Stimulated activated CD8-positive, alpha-beta memory T cell treated with anti-CD3 and anti-CD28 coated beads, Interleukin-15, amount 100 ng/mL, for 48 hours (primary cell): ENCODE results near the gene HLF.

Source experiments
- DNase-seq, 2 donors: peaks; one replicate each; pipeline ENCODE4 v3.0.0-alpha.2; 2020; ENCODE audit warnings: low read depth in 2 of 2

Gene HLF

GRCh38 chr17:55264645-55265298 lies at the start of gene HLF:
Gene HLF (plus strand): TSS chr17:55264960. CDS start chr17:55265485, 525 bp downstream.
- DNase-seq, result peak; percentile 62 to 64

- no peak for DNase-seq
These were observed 49.0 kb upstream of the HLF start for GRCh38 chr17:55215711-55216110.

- DNase-seq, result no peak
These were observed 47.9 kb upstream of the HLF start for GRCh38 chr17:55216888-55217287.

- DNase-seq, result no peak
These were observed 45.3 kb upstream of the HLF start for GRCh38 chr17:55219459-55219858.

GRCh38 chr17:55219934-55220333 lies 44.8 kb upstream of the HLF start:
- no peak for DNase-seq

GRCh38 chr17:55223524-55223923 lies 41.2 kb upstream of the HLF start:
- DNase-seq, result no peak

GRCh38 chr17:55224746-55225145 lies 40.0 kb upstream of the HLF start:
- DNase-seq, result no peak

GRCh38 chr17:55225237-55225636 lies 39.5 kb upstream of the HLF start:
- no peak for DNase-seq

- no peak for DNase-seq
These were observed 36.0 kb upstream of the HLF start for GRCh38 chr17:55228683-55229192.

- no peak for DNase-seq
These were observed 35.5 kb upstream of the HLF start for GRCh38 chr17:55229276-55229675.

GRCh38 chr17:55230716-55231115 lies 34.0 kb upstream of the HLF start:
- no peak for DNase-seq

GRCh38 chr17:55233840-55234239 lies 30.9 kb upstream of the HLF start:
- DNase-seq, result no peak

- DNase-seq, result no peak
These were observed 28.4 kb upstream of the HLF start for GRCh38 chr17:55236316-55236715.

- DNase-seq, result no peak
These were observed 27.5 kb upstream of the HLF start for GRCh38 chr17:55237268-55237667.

GRCh38 chr17:55237841-55238178 lies 26.9 kb upstream of the HLF start:
- no peak for DNase-seq

GRCh38 chr17:55238179-55238930 lies 26.4 kb upstream of the HLF start:
- DNase-seq, result peak; percentile 76 to 77

- no peak for DNase-seq
These were observed 25.8 kb upstream of the HLF start for GRCh38 chr17:55238931-55239297.

- DNase-seq, result no peak
These were observed 23.7 kb upstream of the HLF start for GRCh38 chr17:55241097-55241496.

- no peak for DNase-seq
These were observed 22.3 kb upstream of the HLF start for GRCh38 chr17:55242476-55242875.

GRCh38 chr17:55245986-55246385 lies 18.8 kb upstream of the HLF start:
- DNase-seq, result no peak

- DNase-seq, result no peak
These were observed 18.2 kb upstream of the HLF start for GRCh38 chr17:55246583-55246982.

- DNase-seq, result no peak
These were observed 16.7 kb upstream of the HLF start for GRCh38 chr17:55248077-55248476.

GRCh38 chr17:55249861-55250260 lies 14.9 kb upstream of the HLF start:
- DNase-seq, result no peak
